GM23338 (cell line): ENCODE measurements around the gene TMEM121. TPM values are rescaled to one million over a fixed set of nuclear protein-coding genes. Genes with fewer than 3 reads are reported as not detected.

Source experiments
- ATAC-seq: fragments of 200-7000 bp; cut with Tn5 transposase; 3 replicates; pipeline ENCODE4 v1.9.1; 2020
- DNase-seq: peaks from one replicate; pipeline ENCODE4 v3.0.0-alpha.2; 2015; ENCODE audit warnings: low spot score
- H2AFZ ChIP-seq: fragments of 200-600 bp; sonication (generic); 2 replicates; pipeline ENCODE4 v1.8.0; 2016; ENCODE audit warnings: antibody characterized with exemption, mild to moderate bottlenecking, moderate library complexity
- H3F3A ChIP-seq: fragments of 200-600 bp; sonication (generic); replicated peaks from 2 replicates; pipeline ENCODE4 v1.8.0; 2017; ENCODE audit warnings: antibody characterized with exemption, mixed run types, low read depth
- H3K27ac ChIP-seq: fragments of 200-600 bp; sonication (generic); 2 replicates; pipeline ENCODE4 v1.6.1; 2016; ENCODE audit warnings: low read depth
- H3K27me3 ChIP-seq: fragments of 200-600 bp; sonication (generic); 2 replicates; pipeline ENCODE4 v1.8.0; 2016; ENCODE audit warnings: mild to moderate bottlenecking, mixed run types, moderate library complexity; ENCODE audit not compliant: insufficient read depth
- H3K36me3 ChIP-seq: fragments of 200-600 bp; sonication (generic); 2 replicates; pipeline ENCODE4 v1.8.0; 2016; ENCODE audit warnings: mild to moderate bottlenecking; ENCODE audit not compliant: insufficient read depth
- H3K4me1 ChIP-seq: fragments of 200-600 bp; sonication (generic); 2 replicates; pipeline ENCODE4 v1.8.0; 2016; ENCODE audit warnings: mild to moderate bottlenecking, moderate library complexity; ENCODE audit not compliant: insufficient read depth
- H3K4me2 ChIP-seq: fragments of 200-600 bp; sonication (generic); 2 replicates; pipeline ENCODE4 v1.7.1; 2017; ENCODE audit warnings: mixed run types
- H3K4me3 ChIP-seq: fragments of 200-600 bp; sonication (generic); 2 replicates; pipeline ENCODE4 v1.6.1; 2016; ENCODE audit warnings: mixed run types
- H3K79me2 ChIP-seq: fragments of 200-600 bp; sonication (generic); replicated peaks from 2 replicates; pipeline ENCODE4 v1.8.0; 2017; ENCODE audit warnings: mild to moderate bottlenecking; ENCODE audit not compliant: insufficient read depth
- H3K9me2 ChIP-seq: fragments of 200-600 bp; sonication (generic); 2 replicates; pipeline ENCODE4 v1.8.0; 2017; ENCODE audit not compliant: insufficient read depth
- H4K20me1 ChIP-seq: fragments of 200-600 bp; sonication (generic); replicated peaks from 2 replicates; pipeline ENCODE4 v1.8.0; 2017; ENCODE audit warnings: mild to moderate bottlenecking; ENCODE audit not compliant: insufficient read depth
- H3K27ac Mint-ChIP-seq: 2 replicates; pipeline ENCODE4 v1.8.0; 2020; ENCODE audit warnings: inconsistent platforms, mild to moderate bottlenecking, moderate library complexity, mixed read lengths
- H3K27me3 Mint-ChIP-seq: 3 replicates; pipeline ENCODE4 v1.8.0; 2022; ENCODE audit warnings: low read depth, mild to moderate bottlenecking, moderate library complexity, mixed read lengths, inconsistent platforms; ENCODE audit not compliant: insufficient read depth, poor library complexity
- H3K36me3 Mint-ChIP-seq: 3 replicates; pipeline ENCODE4 v1.8.0; 2021; ENCODE audit warnings: low read depth, mild to moderate bottlenecking, inconsistent platforms, moderate library complexity, mixed read lengths
- H3K4me1 Mint-ChIP-seq: 3 replicates; pipeline ENCODE4 v1.8.0; 2020; ENCODE audit warnings: mild to moderate bottlenecking, inconsistent platforms, mixed read lengths
- H3K4me3 Mint-ChIP-seq: 3 replicates; pipeline ENCODE4 v1.8.0; 2021; ENCODE audit warnings: moderate library complexity, mild to moderate bottlenecking, inconsistent platforms, mixed read lengths
- H3K9me3 Mint-ChIP-seq: 3 replicates; pipeline ENCODE4 v1.8.0; 2020; ENCODE audit warnings: moderate library complexity, mild to moderate bottlenecking, inconsistent platforms, mixed read lengths
- CREB1 ChIP-seq: fragments of 250-450 bp; sonication (Bioruptor Pico); IDR thresholded peaks from 2 replicates; pipeline ENCODE4 v1.5.0; 2020; ENCODE audit warnings: low read depth, mild to moderate bottlenecking, moderate library complexity
- CTCF ChIP-seq, 2 experiments: fragments of 200-600 bp in 1 of 2; sonication (generic) in 1 of 2; conservative IDR thresholded peaks; 2 replicates each; pipeline versions ENCODE4 v1.5.1 to v1.6.1; 2016 to 2017; ENCODE audit warnings: antibody characterized with exemption in 2 of 2, low read depth in 2 of 2, mild to moderate bottlenecking in 2 of 2, moderate library complexity in 1 of 2
- EZH2 ChIP-seq: fragments of 200-600 bp; sonication (generic); IDR thresholded peaks from one replicate; pipeline ENCODE4 v1.8.0; 2017; ENCODE audit warnings: antibody characterized with exemption, mild to moderate bottlenecking, low read depth; ENCODE audit not compliant: unreplicated experiment
- JUNB ChIP-seq: IDR thresholded peaks from one replicate; pipeline ENCODE4 v1.6.1; 2016; ENCODE audit warnings: antibody characterized with exemption; ENCODE audit not compliant: unreplicated experiment
- NANOG ChIP-seq: IDR thresholded peaks from 2 replicates; pipeline ENCODE4 v1.6.1; 2016; ENCODE audit warnings: antibody characterized with exemption, borderline replicate concordance
- POLR2AphosphoS5 ChIP-seq: IDR thresholded peaks from 2 replicates; pipeline ENCODE4 v1.6.1; 2016; ENCODE audit warnings: antibody characterized with exemption, low read depth
- STAT1 ChIP-seq: IDR thresholded peaks from one replicate; pipeline ENCODE4 v1.6.1; 2016; ENCODE audit warnings: antibody characterized with exemption; ENCODE audit not compliant: unreplicated experiment
- ZNF331 ChIP-seq: fragments of 250-450 bp; sonication (Bioruptor Pico); IDR thresholded peaks from 2 replicates; pipeline ENCODE4 v1.5.0; 2020; ENCODE audit warnings: low read depth, mild to moderate bottlenecking, moderate library complexity
- polyA plus RNA-seq: library from polyadenylated mRNA; unstranded; fragments of >200 nt; fragmentation: Nextera tagmentation; extraction: Ambion mirVana; gene quantifications from 2 replicates; pipeline ENCODE4 v1.2.1, GENCODE V29; 2016
- total RNA-seq: library from RNA; depleted of rRNA; stranded (reverse); fragments of >200 nt; shearing (Covaris generic); gene quantifications from 2 replicates; pipeline ENCODE4 v1.2.3, GENCODE V29; 2014

The TMEM121 gene
- total and polyA plus RNA-seq, 2 experiments from 2014 or later, result 0.13 to 1.3 TPM

GRCh38 chr14:105531894-105532623, 5.7 kb downstream of the TMEM121 start (continued):
- TF ChIP-seq CTCF (conservative IDR thresholded peaks at IDR 0.05; ENCODE audit: low read depth in 2 of 2) (no peak), EZH2 (no peak), ZNF331 (CRISPR knock-in tag) (no peak), STAT1 (no peak), CREB1 (CRISPR knock-in tag) (no peak), POLR2AphosphoS5 (no peak), NANOG (no peak), JUNB (no peak)

- Histone ChIP-seq H3K79me2 (no peaks in the 10 kb centered on the region), H3K9me2 (no peaks in the 10 kb centered on the region), H2AFZ (no peak overlapping the region), H3K27me3 (peaks cover 9% of the 10 kb centered on the region), H3K27ac (no peak overlapping the region), H3K4me3 (no peak overlapping the region), H3F3A (no peaks in the 10 kb centered on the region), H3K36me3 (no peaks in the 10 kb centered on the region), H3K4me1 (no peaks in the 10 kb centered on the region), H3K4me2 (no peak overlapping the region), H4K20me1 (no peaks in the 10 kb centered on the region)
- Mint-ChIP-seq H3K27me3 (peaks cover 20% of the 10 kb centered on the region), H3K4me3 (no peak overlapping the region), H3K36me3 (peaks cover 13% of the 10 kb centered on the region; the same call in 2 of the 3 replicates), H3K27ac (no peak overlapping the region), H3K4me1 (no peaks in the 10 kb centered on the region; the same call in 2 of the 3 replicates), H3K9me3 (peaks cover 36% of the 10 kb centered on the region)
- ATAC-seq (peak; percentile 10; the same call in 1 of the 3 replicates), DNase-seq (peak; percentile 8)
- peak in 1 of 2 experiments; percentile 23; a peak in 1 of 4 replicates for TF ChIP-seq CTCF (conservative IDR thresholded peaks at IDR 0.05; ENCODE audit: low read depth in 2 of 2)
- no peak for TF ChIP-seq POLR2AphosphoS5
- no peak for TF ChIP-seq ZNF331 (CRISPR knock-in tag)
- TF ChIP-seq STAT1, result no peak
Observed at GRCh38 chr14:105532735-105533141, 6.4 kb downstream of the TMEM121 start.
